HepG2 (cell line): Measurements from ENCODE around the gene IQCN. TPM values are rescaled to one million over a fixed set of nuclear protein-coding genes. Genes with fewer than 3 reads are reported as not detected.

Experiments
- ATAC-seq: fragments of 200-7000 bp; cut with Tn5 transposase; 3 replicates; pipeline ENCODE4 v1.9.1; 2020; ENCODE audit warnings: mild to moderate bottlenecking, moderate library complexity
- BruUV-seq: library from RNA; stranded (reverse); fragments of 400-500 nt; replicated peaks from 2 replicates; lab custom pipeline; 2021; lab: Mats Ljungman, UMichigan
- CTCF ChIA-PET: fragments of 300-600 bp; formaldehyde crosslinking; extraction: SDS; loops from one replicate; lab custom pipeline; 2021; ENCODE audit warnings: low total read pairs, inconsistent platforms, low intra/inter-chr PET ratio; lab: Yijun Ruan, JAX
- POLR2A ChIA-PET: fragments of 350-600 bp; sonication (Branson Sonifier 250); formaldehyde crosslinking; loops from one replicate; lab custom pipeline; 2020; ENCODE audit warnings: antibody characterized with exemption, inconsistent platforms; lab: Yijun Ruan, JAX
- DNase-seq: peaks from one replicate; pipeline ENCODE4 v3.0.0-alpha.2; 2015; ENCODE audit warnings: low spot score
- FAIRE-seq: peaks from 3 replicates; lab custom pipeline; 2011; peaks lifted over from hg19 to GRCh38; lab: Jason Lieb, UNC
- H2AFZ ChIP-seq: one replicate; pipeline ENCODE4 v1.6.1; 2011; ENCODE audit warnings: low read length, inconsistent platforms
- H3K27ac ChIP-seq: fragments of 300-600 bp; 3 replicates; pipeline ENCODE4 v1.8.0; 2011; ENCODE audit warnings: mixed run types, mild to moderate bottlenecking, mixed read lengths, low read length, inconsistent platforms; ENCODE audit not compliant: insufficient read depth; ENCODE audit errors: extremely low read length
- H3K27me3 ChIP-seq, 2 experiments: fragments of 200-600 bp in 1 of 2; 2 replicates in 1 of 2; 3 replicates in 1 of 2; pipeline versions ENCODE4 v1.6.0 to v1.8.0; 2011; ENCODE audit warnings: low read length in 2 of 2, mild to moderate bottlenecking in 2 of 2, moderate library complexity in 2 of 2, inconsistent platforms in 1 of 2; ENCODE audit not compliant: insufficient read depth in 2 of 2, control insufficient read depth in 1 of 2
- H3K36me3 ChIP-seq, 2 experiments: fragments of 200-600 bp in 1 of 2; replicated peaks in 1 of 2; 2 replicates in 1 of 2; 3 replicates in 1 of 2; pipeline versions ENCODE4 v1.5.1 to v1.8.0; 2011; ENCODE audit warnings: low read length in 2 of 2, inconsistent platforms in 1 of 2; ENCODE audit not compliant: insufficient read depth in 2 of 2, control insufficient read depth in 1 of 2
- H3K4me1 ChIP-seq: 2 replicates; pipeline ENCODE4 v1.5.1; 2012; ENCODE audit warnings: low read length, inconsistent platforms; ENCODE audit not compliant: insufficient read depth
- H3K4me2 ChIP-seq: 2 replicates; pipeline ENCODE4 v1.6.0; 2011; ENCODE audit warnings: low read depth, low read length, inconsistent platforms
- H3K4me3 ChIP-seq, 3 experiments: fragments of 200-600 bp in 1 of 3; sonication (generic), shearing (Covaris generic) in 1 of 3; replicated peaks in 1 of 3; 2 replicates each; pipeline ENCODE4 v1.5.1; 2011 to 2016; ENCODE audit warnings: low read length in 3 of 3, inconsistent platforms in 2 of 3, low read depth in 2 of 3, mild to moderate bottlenecking in 2 of 3, control low read depth in 1 of 3, mixed read lengths in 1 of 3; ENCODE audit not compliant: insufficient read depth in 1 of 3
- H3K79me2 ChIP-seq: one replicate; pipeline ENCODE4 v1.6.1; 2011; ENCODE audit warnings: low read length, inconsistent platforms; ENCODE audit not compliant: insufficient read depth
- H3K9ac ChIP-seq: 2 replicates; pipeline ENCODE4 v1.6.0; 2011; ENCODE audit warnings: mild to moderate bottlenecking, low read depth, low read length, inconsistent platforms; ENCODE audit not compliant: insufficient read depth
- H3K9me3 ChIP-seq: 2 replicates; pipeline ENCODE4 v1.5.1; 2012; ENCODE audit warnings: mild to moderate bottlenecking, low read length
- H4K20me1 ChIP-seq: 2 replicates; pipeline ENCODE4 v1.6.0; 2011; ENCODE audit warnings: inconsistent platforms, mild to moderate bottlenecking, low read length, moderate library complexity; ENCODE audit not compliant: insufficient read depth
- ELF1 ChIP-seq: sonication (generic); formaldehyde crosslinking; IDR thresholded peaks from 2 replicates; pipeline ENCODE4 v1.4.0; 2020; ENCODE audit warnings: missing genetic modification reagents
- GABPA ChIP-seq, 2 experiments: IDR thresholded peaks; 2 replicates each; pipeline ENCODE4 v1.6.1; 2011 to 2016; ENCODE audit warnings: low read depth in 2 of 2, low read length in 1 of 2, missing biosample characterization in 1 of 2, missing genetic modification characterization in 1 of 2
- HOXD1 ChIP-seq: sonication (generic); formaldehyde crosslinking; IDR thresholded peaks from 2 replicates; pipeline ENCODE4 v1.5.0; 2020; ENCODE audit warnings: missing genetic modification reagents
- MAZ ChIP-seq, 2 experiments: sonication (generic) in 1 of 2; formaldehyde crosslinking in 1 of 2; IDR thresholded peaks; 2 replicates each; pipeline versions ENCODE4 v1.5.0 to v1.6.1; 2012 to 2020; ENCODE audit warnings: low read depth in 2 of 2, mild to moderate bottlenecking in 2 of 2, borderline replicate concordance in 1 of 2, improper control_type of control experiment in 1 of 2, low read length in 1 of 2, missing genetic modification reagents in 1 of 2, moderate library complexity in 1 of 2
- NR1H2 ChIP-seq: sonication (generic); formaldehyde crosslinking; IDR thresholded peaks from 2 replicates; pipeline ENCODE4 v1.8.1; 2022; ENCODE audit warnings: low read depth, missing genetic modification reagents, borderline replicate concordance
- TEAD3 ChIP-seq: optimal IDR thresholded peaks from 2 replicates; pipeline ENCODE3; 2016; ENCODE audit warnings: borderline replicate concordance
- ZBTB21 ChIP-seq: sonication (generic); formaldehyde crosslinking; IDR thresholded peaks from 2 replicates; pipeline ENCODE4 v1.4.0; 2020; ENCODE audit warnings: missing genetic modification reagents
- ZNF629 ChIP-seq: sonication (generic); formaldehyde crosslinking; conservative IDR thresholded peaks from 2 replicates; pipeline ENCODE4 v1.5.0; 2020; ENCODE audit warnings: missing genetic modification reagents
- ZNF770 ChIP-seq: sonication (generic); formaldehyde crosslinking; IDR thresholded peaks from 2 replicates; pipeline ENCODE4 v1.5.0; 2020; ENCODE audit warnings: mild to moderate bottlenecking, missing genetic modification reagents
- ZSCAN31 ChIP-seq: sonication (generic); formaldehyde crosslinking; IDR thresholded peaks from 2 replicates; pipeline ENCODE4 v1.5.0; 2020; ENCODE audit warnings: low read depth, mild to moderate bottlenecking, missing genetic modification reagents
- WGBS: methylation state at CpG from one replicate; pipeline ENCODE4 v1.1.6; 2017; ENCODE audit warnings: low lambda C conversion rate; 5-methylcytosine and 5-hydroxymethylcytosine counted together
- in situ Hi-C: cut with HindIII; loops from 2 replicates; pipeline ENCODE4 v1.10.0; 2017; ENCODE audit warnings: low pct_unique_long_range_greater_than_20kb; ENCODE audit not compliant: extremely low pct_ligation_motif_present
- intact Hi-C: fragments of 100-400 bp; cut with micrococcal nuclease; formaldehyde crosslinking; loops from one replicate; pipeline ENCODE4 v1.10.0; 2022; ENCODE audit not compliant: unreplicated experiment
- polyA plus RNA-seq, 8 experiments: library from polyadenylated mRNA; depleted of rRNA in 3 of 8; stranded (reverse) in 7 of 8; unstranded in 1 of 8; fragments of >200 nt; fragmentation: Illumina TruSeq in 4 of 8; extraction: Trizol in 4 of 8; gene quantifications; 2 replicates each; pipeline versions ENCODE4 v1.2.1 to v1.2.3, GENCODE V29; 2011 to 2016; ENCODE audit warnings: low read depth in 4 of 8, missing spikeins in 1 of 8, mixed read lengths in 1 of 8; ENCODE audit not compliant: insufficient read depth in 1 of 8
- total RNA-seq, 5 experiments: library from RNA; depleted of rRNA; stranded (reverse); fragments of >200 nt; fragmentation: Illumina TruSeq; extraction: Trizol; gene quantifications; 2 replicates each; pipeline ENCODE4 v1.2.3, GENCODE V29; 2016; ENCODE audit warnings: low read depth in 1 of 5
- TF ChIP-seq, protein P1 (sequence below): IDR thresholded peaks from 2 replicates; pipeline ENCODE4 v1.4.0; 2020; ENCODE audit warnings: mild to moderate bottlenecking, missing genetic modification reagents

IQCN gene
- total and polyA plus RNA-seq, 2 of the 13 experiments (the other 11 are each of a cell fraction or from before 2014, with no cell fraction given), result 0.04 to 0.18 TPM

DNA sequence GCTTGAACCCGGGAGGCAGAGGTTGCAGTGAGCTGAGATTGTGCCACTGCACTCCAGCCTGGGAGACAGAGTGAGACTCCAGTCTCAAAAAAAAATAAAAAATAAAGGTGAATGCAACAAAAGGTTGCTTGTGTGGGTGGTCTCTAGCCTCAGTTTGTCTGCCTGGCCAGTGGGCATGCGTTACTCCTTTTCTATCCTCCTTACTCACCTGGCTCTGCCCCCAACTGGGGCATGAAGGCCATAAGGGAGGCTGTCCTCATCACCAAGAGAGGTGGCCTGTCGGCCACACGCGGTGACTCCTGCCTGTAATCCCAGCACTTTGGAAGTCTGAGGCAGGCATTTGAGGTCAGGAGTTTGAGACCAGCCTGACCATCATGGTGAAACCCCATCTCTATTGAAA is 9.1 kb upstream of the IQCN start:
- in situ Hi-C loops, result no loop called here

GRCh38 chr19:18282788-18283141 is 8.5 kb upstream of the IQCN start:
- Histone ChIP-seq H4K20me1 (peaks cover 22% of the 10 kb centered on the region), H3K4me3 (peak overlapping the region; percentile 50 to 73 (median 71); a peak in 5 of 6 replicates), H3K9ac (peak overlapping the region; percentile 98), H3K36me3 (peaks cover 2 to 10% of the 10 kb centered on the region in 2 experiments; a peak in 4 of 5 replicates), H3K27me3 (no peaks in the 10 kb centered on the region; a peak in 1 of 5 replicates), H3K9me3 (no peaks in the 10 kb centered on the region), H3K79me2 (peaks cover 26% of the 10 kb centered on the region), H2AFZ (no peak overlapping the region), H3K27ac (peak overlapping the region; percentile 99), H3K4me2 (peak overlapping the region; percentile 92), H3K4me1 (peaks cover 65% of the 10 kb centered on the region)
- FAIRE-seq, result no peak
- intact Hi-C loops, result loop anchor here (1.0 to 10.0 kb wide), 2 partner anchors 19 to 242 kb away; partner anchors contain the start of gene ELL
- DNase-seq, result peak; percentile 62
- whole genome bisulfite sequencing, result 5% methylated on average over 4 of the region's 4 CpGs
- BruUV-seq, result no TSS peak
- no peak for ATAC-seq
- in situ Hi-C loops, result no loop called here
- CTCF ChIA-PET, result interaction anchor here (1.5 kb wide), 1 partner anchor 41 kb away, joined by 3 read pairs; no protein-coding TSS in a partner anchor
- POLR2A ChIA-PET, result interaction anchor here (1.1 to 7.1 kb wide), 9 partner anchors 9 to 101 kb away, joined by 3 to 278 read pairs (median 23); partner anchors contain the start of genes GDF15 and LSM4
- TF ChIP-seq HOXD1 (CRISPR knock-in tag) (peak; percentile 98), ELF1 (CRISPR knock-in tag) (peak; percentile 21; the same call in 1 of the 2 replicates), GABPA (IDR thresholded peaks at IDR 0.05; ENCODE audit: low read depth, low read length) (no peak), GABPA (CRISPR knock-in tag; IDR thresholded peaks at IDR 0.05; ENCODE audit: low read depth) (0 out of 2 replicates have a peak, but pooled peaks have one; percentile 13), ZNF770 (CRISPR knock-in tag) (no peak), ZBTB21 (CRISPR knock-in tag) (no peak), ZSCAN31 (no peak; the same call in 1 of the 2 replicates), NR1H2 (CRISPR knock-in tag) (no peak), TEAD3 (peak; percentile 38)
- TF ChIP-seq, protein P1, sequence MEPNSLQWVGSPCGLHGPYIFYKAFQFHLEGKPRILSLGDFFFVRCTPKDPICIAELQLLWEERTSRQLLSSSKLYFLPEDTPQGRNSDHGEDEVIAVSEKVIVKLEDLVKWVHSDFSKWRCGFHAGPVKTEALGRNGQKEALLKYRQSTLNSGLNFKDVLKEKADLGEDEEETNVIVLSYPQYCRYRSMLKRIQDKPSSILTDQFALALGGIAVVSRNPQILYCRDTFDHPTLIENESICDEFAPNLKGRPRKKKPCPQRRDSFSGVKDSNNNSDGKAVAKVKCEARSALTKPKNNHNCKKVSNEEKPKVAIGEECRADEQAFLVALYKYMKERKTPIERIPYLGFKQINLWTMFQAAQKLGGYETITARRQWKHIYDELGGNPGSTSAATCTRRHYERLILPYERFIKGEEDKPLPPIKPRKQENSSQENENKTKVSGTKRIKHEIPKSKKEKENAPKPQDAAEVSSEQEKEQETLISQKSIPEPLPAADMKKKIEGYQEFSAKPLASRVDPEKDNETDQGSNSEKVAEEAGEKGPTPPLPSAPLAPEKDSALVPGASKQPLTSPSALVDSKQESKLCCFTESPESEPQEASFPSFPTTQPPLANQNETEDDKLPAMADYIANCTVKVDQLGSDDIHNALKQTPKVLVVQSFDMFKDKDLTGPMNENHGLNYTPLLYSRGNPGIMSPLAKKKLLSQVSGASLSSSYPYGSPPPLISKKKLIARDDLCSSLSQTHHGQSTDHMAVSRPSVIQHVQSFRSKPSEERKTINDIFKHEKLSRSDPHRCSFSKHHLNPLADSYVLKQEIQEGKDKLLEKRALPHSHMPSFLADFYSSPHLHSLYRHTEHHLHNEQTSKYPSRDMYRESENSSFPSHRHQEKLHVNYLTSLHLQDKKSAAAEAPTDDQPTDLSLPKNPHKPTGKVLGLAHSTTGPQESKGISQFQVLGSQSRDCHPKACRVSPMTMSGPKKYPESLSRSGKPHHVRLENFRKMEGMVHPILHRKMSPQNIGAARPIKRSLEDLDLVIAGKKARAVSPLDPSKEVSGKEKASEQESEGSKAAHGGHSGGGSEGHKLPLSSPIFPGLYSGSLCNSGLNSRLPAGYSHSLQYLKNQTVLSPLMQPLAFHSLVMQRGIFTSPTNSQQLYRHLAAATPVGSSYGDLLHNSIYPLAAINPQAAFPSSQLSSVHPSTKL (CRISPR knock-in tag), result peak; percentile 33

More for the DNA sequence above, 9.1 kb upstream of the IQCN start:
- BruUV-seq, result no TSS peak
- FAIRE-seq, result no peak
- Histone ChIP-seq H4K20me1 (peaks cover 16% of the 10 kb centered on the region), H3K36me3 (peaks cover 2 to 8% of the 10 kb centered on the region in 2 experiments; a peak in 4 of 5 replicates), H3K4me2 (no peak overlapping the region), H2AFZ (no peak overlapping the region), H3K9me3 (no peaks in the 10 kb centered on the region), H3K9ac (no peak overlapping the region), H3K27ac (no peak overlapping the region), H3K4me3 (no peak overlapping the region), H3K4me1 (peaks cover 65% of the 10 kb centered on the region), H3K27me3 (no peaks in the 10 kb centered on the region; a peak in 1 of 5 replicates)
- ChIA-PET CTCF (no interaction called here), POLR2A (interaction anchor here (7.1 kb wide), 1 partner anchor 36 kb away, joined by 278 read pairs; the partner anchor contains the start of gene LSM4)
- intact Hi-C loops, result loop anchor here (10.0 kb wide), 1 partner anchor 241 kb away; the partner anchor contains the start of gene ELL
- WGBS, result 64% methylated on average over 5 of the region's 5 CpGs
- DNase-seq, result no peak
- ATAC-seq, result no peak
- TF ChIP-seq MAZ (IDR thresholded peaks at IDR 0.05; ENCODE audit: borderline replicate concordance, low read depth, low read length) (no peak), MAZ (CRISPR knock-in tag; IDR thresholded peaks at IDR 0.05; ENCODE audit: low read depth) (no peak), ZNF629 (CRISPR knock-in tag) (peak; percentile 90)
- TF ChIP-seq, all 625 proteins: peak for 1
- H3K79me2 ChIP-seq, result peaks cover 25% of the 10 kb centered on the region
